8988T (cell line): ENCODE results near the gene LARP4.
"Not testable (repeated sequence)": the region's sequence is repeated elsewhere in the genome, so short reads cannot be mapped to it uniquely, and the experiment has no call there.

ENCODE experiments used
- DNase-seq: peaks from one replicate; pipeline ENCODE4 v3.0.0; 2011

Gene LARP4

GRCh38 chr12:50400638-50401499 is at the start of gene LARP4:
LARP4 (plus strand) TSS chr12:50400885; CDS start chr12:50401011, 126 bp downstream.
- DNase-seq = peak; percentile 83

- no peak for DNase-seq
These were observed 49.3 kb upstream of the LARP4 start for GRCh38 chr12:50351120-50352043.

GRCh38 chr12:50353404-50353803 is 47.3 kb upstream of the LARP4 start:
- DNase-seq = no peak

GRCh38 chr12:50353869-50354593 is 46.7 kb upstream of the LARP4 start:
- no peak for DNase-seq

GRCh38 chr12:50354908-50355307 is 45.8 kb upstream of the LARP4 start:
- DNase-seq = no peak

- no peak for DNase-seq
These were observed 45.3 kb upstream of the LARP4 start for GRCh38 chr12:50355365-50355764.

GRCh38 chr12:50362671-50363070 is 38.0 kb upstream of the LARP4 start:
- no peak for DNase-seq

- no peak for DNase-seq
These were observed 37.5 kb upstream of the LARP4 start for GRCh38 chr12:50363141-50363540.

- DNase-seq = no peak
These were observed 34.8 kb upstream of the LARP4 start for GRCh38 chr12:50365709-50366406.

- not testable (repeated sequence) for DNase-seq
These were observed 30.0 kb upstream of the LARP4 start for GRCh38 chr12:50370672-50371071.

GRCh38 chr12:50375802-50376201 is 24.9 kb upstream of the LARP4 start:
- no peak for DNase-seq

- DNase-seq = no peak
These were observed 19.8 kb upstream of the LARP4 start for GRCh38 chr12:50380761-50381325.

GRCh38 chr12:50387487-50387886 is 13.2 kb upstream of the LARP4 start:
- no peak for DNase-seq

GRCh38 chr12:50387972-50388478 is 12.7 kb upstream of the LARP4 start:
- DNase-seq = no peak

GRCh38 chr12:50388793-50389192 is 11.9 kb upstream of the LARP4 start:
- not testable (repeated sequence) for DNase-seq

- peak; percentile 28 for DNase-seq
These were observed 10.4 kb upstream of the LARP4 start for GRCh38 chr12:50390316-50390741.

GRCh38 chr12:50394469-50395029 is 6.1 kb upstream of the LARP4 start:
- DNase-seq = no peak

- DNase-seq = no peak
These were observed 3.5 kb upstream of the LARP4 start for GRCh38 chr12:50397117-50397650.

- DNase-seq = no peak
These were observed 1.8 kb upstream of the LARP4 start for GRCh38 chr12:50398931-50399330.

GRCh38 chr12:50400104-50400637 is 514 bp upstream of the LARP4 start:
- no peak for DNase-seq
